ENCODE data around the gene NBAS. TPM values are rescaled to one million over a fixed set of nuclear protein-coding genes. Genes with fewer than 3 reads are reported as not detected.

The NBAS gene
- total and polyA plus RNA-seq, 8 donors = 14.5 to 96.2 (median 41.2) TPM

DNA sequence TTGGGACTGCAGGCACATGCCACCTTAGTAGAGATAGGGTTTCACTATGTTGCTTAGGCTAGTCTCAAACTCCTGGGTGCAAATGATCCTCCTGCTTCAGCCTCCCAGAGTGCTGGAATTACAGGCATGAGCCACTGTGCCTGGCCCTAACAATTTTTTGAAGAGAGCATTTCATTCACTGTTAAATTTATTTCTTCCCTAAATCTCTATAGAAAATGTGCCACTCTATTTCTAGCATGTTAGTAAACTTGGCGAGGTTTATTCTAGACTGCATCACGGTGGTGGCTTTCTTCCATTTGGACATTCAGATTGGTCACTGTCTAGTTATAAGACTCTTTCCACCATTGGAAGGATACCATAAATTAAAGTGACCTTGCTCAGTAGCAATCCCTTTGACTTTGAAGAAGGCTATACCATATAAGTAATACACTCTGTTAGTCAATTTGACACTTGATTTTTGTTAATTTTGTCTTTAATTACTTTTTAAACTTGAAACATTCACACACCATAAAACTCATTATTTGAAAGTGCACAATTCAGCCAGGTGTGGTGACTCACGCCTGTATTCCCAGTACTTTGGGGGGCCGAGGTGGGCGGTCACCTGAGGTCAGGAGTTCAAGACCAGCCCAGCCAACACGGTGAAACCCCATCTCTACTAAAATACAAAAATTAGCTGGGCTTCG is 46.7 kb upstream of the NBAS start:
- WGBS, 5 donors = 92 to 97% (median 95%) methylated on average over 7 of the region's 7 CpGs
- Histone ChIP-seq H3K27me3 (no peaks in the 10 kb centered on the region), H3K36me3 (peaks cover 67 to 80% (median 79%) of the 10 kb centered on the region in 4 donors), H3K9me3 (no peaks in the 10 kb centered on the region), H3K4me1 (no peaks in the 10 kb centered on the region), H3K4me3 (no peak overlapping the region), H3K27ac (no peak overlapping the region)
- TF ChIP-seq POLR2A (IDR thresholded peaks at IDR 0.05) = no peak
- intact Hi-C loops (cut with DNase I; ENCODE audit: low total_unique reads) = no loop called here
- no peak for DNase-seq

DNA sequence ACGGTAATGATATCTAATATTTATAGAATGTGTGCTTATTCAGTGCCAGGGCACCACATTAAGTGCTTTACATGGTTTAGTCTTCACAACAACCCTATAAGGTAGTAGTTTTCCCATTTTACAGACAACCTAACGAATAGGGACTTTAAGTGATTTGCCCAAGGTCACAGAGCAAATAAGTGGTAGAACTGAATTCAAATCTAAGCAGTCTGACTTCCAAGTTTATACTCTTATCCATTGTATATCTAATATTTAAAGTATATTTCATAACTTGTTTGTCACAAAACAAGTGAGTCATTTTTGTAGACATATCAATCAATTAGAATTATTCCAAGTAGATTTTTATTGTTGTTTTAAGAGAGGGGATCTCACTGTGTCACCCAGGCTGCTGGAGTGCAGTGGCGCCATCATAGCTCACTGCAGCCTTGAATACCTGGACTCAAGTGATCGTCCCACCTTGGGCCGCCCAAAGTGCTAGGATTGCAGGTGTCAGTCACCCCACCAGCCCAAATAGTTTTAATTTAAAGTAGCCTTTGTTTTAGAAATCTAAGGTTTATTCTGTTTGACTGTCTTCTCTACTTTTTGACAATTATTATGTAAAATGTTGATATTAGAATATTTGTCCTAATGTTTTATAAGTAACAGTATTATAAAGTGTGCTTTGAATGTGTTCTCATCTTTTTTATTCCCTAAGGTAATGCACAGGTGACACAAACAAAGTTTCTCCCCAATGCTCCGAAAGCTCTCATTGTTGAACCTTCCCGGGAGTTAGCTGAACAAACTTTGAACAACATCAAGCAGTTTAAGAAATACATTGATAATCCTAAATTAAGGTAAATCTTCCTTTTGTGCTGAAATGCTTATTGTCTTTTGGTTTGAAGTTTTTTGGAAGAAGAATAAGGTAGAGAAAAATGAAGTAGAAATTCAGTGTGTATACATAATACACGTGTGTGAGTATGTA is 45.6 kb upstream of the NBAS start:
- Histone ChIP-seq H3K4me1 (no peaks in the 10 kb centered on the region), H3K27ac (no peak overlapping the region), H3K36me3 (peaks cover 78 to 90% (median 90%) of the 10 kb centered on the region in 4 donors), H3K4me3 (no peak overlapping the region), H3K9me3 (no peaks in the 10 kb centered on the region), H3K27me3 (no peaks in the 10 kb centered on the region)
- intact Hi-C loops (cut with DNase I; ENCODE audit: low total_unique reads) = no loop called here
- TF ChIP-seq EP300 (IDR thresholded peaks at IDR 0.05) = no peak
- TF ChIP-seq POLR2AphosphoS5 (IDR thresholded peaks at IDR 0.05) = no peak
- TF ChIP-seq POLR2A (IDR thresholded peaks at IDR 0.05) = no peak
- no peak for TF ChIP-seq CTCF (IDR thresholded peaks at IDR 0.05)
- no peak for DNase-seq
- 84 to 88% (median 88%) methylated on average over 8 of the region's 8 CpGs for WGBS, 5 donors

DNA sequence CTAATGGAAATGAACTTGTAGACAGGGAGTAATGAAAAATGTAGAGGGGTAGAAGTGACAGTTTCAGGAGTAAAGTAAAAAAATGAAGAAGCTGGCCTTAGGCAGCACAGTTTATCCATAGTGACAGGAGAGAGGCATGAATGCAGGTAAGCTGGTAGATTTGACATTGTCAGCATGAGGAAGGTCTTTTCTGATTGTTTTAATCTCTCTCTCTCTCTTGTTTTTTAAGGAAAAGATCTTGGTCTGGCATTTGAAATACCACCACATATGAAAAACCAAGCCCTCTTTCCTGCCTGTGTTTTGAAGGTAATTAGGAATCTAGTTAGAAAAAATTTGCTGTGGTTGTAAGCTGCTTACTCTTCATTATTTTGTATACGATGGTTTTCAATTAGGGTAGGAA is 44.6 kb upstream of the NBAS start:
- WGBS, 5 donors = 38 to 85% (median 81%) methylated on average over 1 of the region's 1 CpG
- no peak overlapping the region for H3K27ac ChIP-seq
- no peaks in the 10 kb centered on the region for H3K4me1 ChIP-seq
- H3K9me3 ChIP-seq = no peaks in the 10 kb centered on the region
- DNase-seq = no peak
- peaks cover 87 to 100% (median 100%) of the 10 kb centered on the region in 4 donors for H3K36me3 ChIP-seq
- intact Hi-C loops (cut with DNase I; ENCODE audit: low total_unique reads) = no loop called here
- no peak overlapping the region for H3K4me3 ChIP-seq
- TF ChIP-seq EP300 (IDR thresholded peaks at IDR 0.05) = no peak
- TF ChIP-seq POLR2AphosphoS5 (IDR thresholded peaks at IDR 0.05) = no peak
- TF ChIP-seq CTCF (IDR thresholded peaks at IDR 0.05) = no peak
- TF ChIP-seq POLR2A (IDR thresholded peaks at IDR 0.05) = no peak
- no peaks in the 10 kb centered on the region for H3K27me3 ChIP-seq

GRCh38 chr2:15603948-15604347 is 42.8 kb upstream of the NBAS start:
- Histone ChIP-seq H3K27me3 (no peaks in the 10 kb centered on the region), H3K27ac (no peak overlapping the region), H3K4me1 (no peaks in the 10 kb centered on the region), H3K4me3 (no peak overlapping the region), H3K9me3 (no peaks in the 10 kb centered on the region), H3K36me3 (peaks cover 81 to 100% (median 100%) of the 10 kb centered on the region in 4 donors)
- TF ChIP-seq EP300 (IDR thresholded peaks at IDR 0.05) = no peak
- no peak for TF ChIP-seq POLR2A (IDR thresholded peaks at IDR 0.05)
- TF ChIP-seq POLR2AphosphoS5 (IDR thresholded peaks at IDR 0.05) = no peak
- no peak for TF ChIP-seq CTCF (IDR thresholded peaks at IDR 0.05)
- no peak for DNase-seq
- intact Hi-C loops (cut with DNase I; ENCODE audit: low total_unique reads) = no loop called here
- WGBS, 5 donors = 93 to 98% (median 95%) methylated on average over 2 of the region's 2 CpGs
